HG02642 (cell line): Measurements from ENCODE around the gene FBH1.
"Not testable (repeated sequence)": the region's sequence is repeated elsewhere in the genome, so short reads cannot be mapped to it uniquely, and the experiment has no call there.

Experiments used
- ATAC-seq: cut with Tn5 transposase; IDR thresholded peaks from one replicate; pipeline ENCODE4 v1.9.1; 2021; ENCODE audit warnings: mild to moderate bottlenecking; ENCODE audit not compliant: unreplicated experiment, poor library complexity

Gene FBH1

DNA sequence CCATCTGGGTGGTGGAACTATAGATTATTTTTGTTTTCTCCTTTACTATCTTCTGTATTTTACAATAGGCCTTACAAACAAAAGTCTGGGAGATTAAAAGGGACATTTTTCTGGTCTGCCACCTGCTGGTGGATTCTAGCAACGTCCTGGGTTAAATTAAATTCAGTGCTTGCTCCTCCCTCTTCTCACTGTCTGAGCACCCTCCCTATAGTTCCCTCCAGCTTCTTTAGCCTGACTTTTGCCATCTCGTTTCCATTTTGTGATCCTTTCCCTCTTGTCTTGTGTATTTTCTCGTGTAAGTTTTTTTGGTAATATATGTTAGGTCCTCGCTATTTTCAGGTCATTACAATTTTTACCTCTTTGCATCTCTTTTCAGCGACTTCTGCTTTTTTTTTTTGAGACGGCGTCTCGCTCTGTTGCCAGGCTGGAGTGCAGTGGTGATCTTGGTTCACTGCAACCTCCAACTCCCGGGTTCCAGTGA is 16.5 kb upstream of the FBH1 start:
- peak; percentile 46 for ATAC-seq

DNA sequence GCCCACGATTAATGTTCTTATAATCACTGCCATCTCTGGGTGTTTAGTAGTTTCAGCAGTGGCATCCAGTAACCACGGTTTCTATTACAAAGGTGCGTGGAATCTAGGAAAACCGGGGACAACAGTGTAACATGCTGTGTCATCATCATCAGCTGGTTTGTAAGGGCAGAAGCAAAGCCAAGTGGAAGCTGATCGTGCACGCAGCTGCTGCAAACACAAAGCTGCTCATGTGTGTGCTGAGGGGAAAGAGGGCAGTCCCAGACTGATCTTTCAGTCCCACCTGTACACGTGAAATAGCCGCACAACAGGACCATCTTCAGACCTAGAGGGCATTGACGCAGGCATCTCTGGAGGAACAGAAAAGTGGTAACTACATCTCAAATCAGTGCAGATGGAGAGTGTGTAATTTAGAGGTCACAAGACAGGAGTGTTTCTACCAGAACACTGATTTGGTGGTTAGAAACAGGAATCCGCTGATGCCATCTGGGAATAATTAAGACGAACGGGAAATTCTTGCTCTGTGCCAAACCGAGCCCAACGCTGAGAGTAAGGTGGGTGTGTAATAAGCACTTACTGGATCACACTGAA is 13.8 kb upstream of the FBH1 start:
- ATAC-seq: no peak

DNA sequence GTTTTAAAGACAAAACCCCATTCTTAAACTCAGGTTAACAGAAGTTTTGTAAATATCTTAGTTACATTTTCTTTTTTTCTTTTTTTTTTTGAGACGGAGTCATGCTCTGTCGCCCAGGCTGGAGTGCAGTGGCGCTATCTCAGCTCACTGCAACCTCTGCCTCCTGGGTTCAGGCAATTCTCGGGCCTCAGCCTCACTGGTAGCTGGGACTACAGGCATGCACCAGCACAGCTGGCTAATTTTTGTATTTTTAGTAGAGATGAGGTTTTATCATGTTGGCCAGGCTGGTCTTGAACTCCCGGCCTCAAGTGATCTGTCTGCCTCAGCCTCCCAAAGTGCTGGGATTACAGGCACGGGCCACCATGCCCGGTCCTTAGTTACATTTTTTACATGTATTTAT is 13.0 kb upstream of the FBH1 start:
- ATAC-seq: not testable (repeated sequence)

DNA sequence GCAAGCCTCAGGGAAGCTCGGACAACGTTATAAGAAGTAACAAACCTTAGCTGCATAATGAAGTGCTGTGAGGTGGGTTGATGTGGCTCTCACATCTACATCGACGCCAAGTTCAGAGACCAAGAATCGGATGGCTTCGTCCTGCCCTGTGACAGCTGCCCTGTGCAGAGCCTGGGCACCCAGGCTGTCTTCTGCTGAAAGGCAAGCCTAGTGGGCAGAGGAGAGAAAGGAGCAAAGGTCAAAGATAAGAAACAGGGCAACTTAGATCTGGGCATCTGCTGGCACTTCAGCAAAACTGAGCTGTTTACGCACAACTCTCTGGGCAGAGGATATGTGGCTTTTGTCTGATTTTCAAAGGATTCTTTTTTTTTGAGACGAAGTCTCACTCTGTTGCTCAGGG is 7.1 kb upstream of the FBH1 start:
- ATAC-seq: no peak

DNA sequence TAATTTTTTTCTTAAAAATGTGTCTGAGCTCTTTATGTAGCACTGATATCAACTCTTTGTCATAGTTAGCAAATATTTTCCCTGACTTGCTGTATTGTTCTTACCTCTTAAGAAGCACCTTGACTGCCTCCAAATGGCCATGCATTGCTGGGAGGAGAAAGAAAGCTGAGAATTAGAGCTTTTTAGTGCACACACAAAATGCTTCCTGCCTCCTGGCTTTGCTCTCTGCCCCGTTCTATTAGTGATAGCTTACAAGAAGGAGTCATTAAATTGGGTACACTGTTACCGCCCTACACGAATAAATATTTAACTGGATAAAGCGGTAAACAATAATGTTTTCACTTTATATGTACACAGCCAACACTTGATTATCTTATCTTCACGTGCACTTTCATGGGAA is 4.4 kb upstream of the FBH1 start:
- ATAC-seq: no peak

DNA sequence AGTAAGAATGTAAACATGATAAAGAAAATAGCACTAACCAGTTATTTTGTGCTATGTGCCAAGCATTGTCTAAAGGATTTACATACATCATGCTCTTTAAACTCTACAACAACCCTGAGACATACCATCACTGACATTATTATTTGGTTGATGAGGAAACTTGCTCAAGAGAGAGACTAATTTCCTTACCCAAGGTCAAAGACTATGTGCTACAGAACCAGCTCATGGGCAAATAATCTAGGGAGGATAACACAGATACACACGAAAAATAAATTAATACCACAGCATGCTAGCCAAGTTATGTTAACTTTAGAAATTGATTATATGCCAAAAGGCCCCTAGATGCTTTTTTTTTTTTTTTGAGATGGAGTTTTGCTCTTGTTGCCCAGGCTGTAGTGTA is 3.0 kb upstream of the FBH1 start:
- no peak for ATAC-seq

DNA sequence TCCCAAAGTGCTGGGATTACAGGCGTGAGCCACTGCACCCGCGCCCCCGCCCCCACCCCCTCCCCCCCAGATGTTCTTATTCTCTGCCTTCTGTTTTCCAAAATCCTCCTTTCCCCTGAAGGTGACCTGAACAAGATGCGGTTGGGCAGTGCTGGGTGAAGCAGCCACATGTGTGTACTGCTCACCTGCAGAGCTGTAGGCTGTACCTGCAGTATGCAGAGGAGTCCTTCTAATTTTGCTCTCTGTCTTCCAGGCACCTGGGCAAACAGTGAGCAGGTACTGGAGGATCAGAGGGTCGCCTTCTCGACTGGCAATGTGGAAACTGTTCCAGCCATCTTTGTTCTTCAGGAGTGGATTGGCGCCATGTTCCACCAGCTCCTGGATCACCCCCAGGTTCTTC is 2.4 kb upstream of the FBH1 start:
- ATAC-seq: no peak

DNA sequence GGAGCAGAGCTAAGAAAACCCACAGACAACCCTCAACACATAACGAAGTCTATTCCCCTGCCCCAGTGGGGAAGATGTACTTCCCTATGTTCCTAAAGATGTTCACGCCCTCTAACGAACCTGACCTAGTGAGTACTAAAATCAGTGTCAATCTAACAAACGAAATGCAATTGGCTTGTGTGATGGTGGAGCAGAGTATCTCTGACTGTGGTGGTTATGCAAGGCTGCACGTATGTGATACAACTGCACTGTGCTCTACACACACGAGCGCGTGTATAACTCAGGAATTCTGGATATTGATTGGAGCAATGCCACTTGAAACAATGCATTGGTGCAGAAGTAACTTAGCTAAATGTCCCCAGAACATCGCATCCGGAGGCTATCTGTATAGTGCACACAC is 1.7 kb upstream of the FBH1 start:
- ATAC-seq: no peak

DNA sequence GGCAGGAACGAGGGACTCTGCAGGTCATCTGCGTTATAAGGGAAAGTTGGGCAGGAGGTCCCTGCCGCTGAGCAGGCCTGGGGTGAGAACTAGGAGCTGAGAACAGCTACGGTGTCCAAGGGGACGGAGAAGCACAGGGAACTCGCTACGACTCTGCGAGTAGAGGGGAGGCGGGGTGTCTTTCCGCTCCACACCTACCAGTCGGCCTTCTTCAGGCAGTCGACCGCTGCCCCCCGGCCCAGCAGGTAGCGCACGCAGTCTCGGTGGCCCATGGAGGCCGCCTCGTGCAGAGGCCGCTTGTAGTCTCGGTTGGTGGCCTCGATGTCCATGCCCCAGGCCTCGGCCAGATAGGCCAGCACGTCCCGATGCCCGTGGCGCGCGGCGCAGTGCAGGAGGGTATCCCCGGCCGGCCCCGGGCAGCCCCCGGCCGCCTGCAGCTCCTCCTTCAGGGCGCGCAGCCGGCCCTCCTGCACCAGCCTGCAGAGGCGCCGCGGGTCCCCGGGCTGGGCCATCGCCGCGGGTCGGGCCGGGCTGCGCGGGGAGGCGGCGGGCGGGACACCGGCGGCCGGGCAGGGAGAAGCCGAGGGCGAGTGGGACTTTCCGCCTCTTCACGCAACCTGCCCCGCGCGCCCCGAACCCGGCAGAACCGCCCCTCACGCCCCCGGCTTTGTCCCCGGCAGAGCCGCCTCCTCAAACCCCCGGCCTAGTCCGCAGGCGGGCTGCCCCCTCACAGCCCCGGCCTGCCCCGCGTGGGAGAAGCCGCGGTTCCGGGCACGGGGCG is 1.0 kb upstream of the FBH1 start:
- peak; percentile 30 for ATAC-seq

DNA sequence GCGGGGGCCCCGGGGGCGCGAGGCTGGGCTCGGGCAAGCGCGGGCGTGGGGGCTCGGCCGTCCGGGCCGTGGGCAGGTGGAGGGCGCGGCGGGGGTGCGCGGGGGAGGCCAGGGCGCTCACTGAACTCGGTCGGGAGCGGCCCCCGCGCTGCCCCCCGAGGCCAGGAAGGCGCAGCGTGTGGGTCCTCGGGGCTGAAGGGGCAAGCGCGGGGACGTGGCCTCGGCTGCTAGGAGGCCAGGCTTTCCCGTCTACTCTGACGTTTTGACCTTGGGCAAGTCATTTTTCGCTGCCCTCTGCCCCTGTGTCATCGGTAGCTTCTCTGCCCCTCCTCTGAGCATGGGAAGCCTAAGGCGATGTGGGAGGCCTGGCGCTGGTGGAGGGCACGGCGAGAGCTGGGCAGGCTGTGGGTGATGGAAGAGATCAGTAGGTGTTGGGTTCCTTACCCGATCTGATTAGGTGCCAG is 441 bp downstream of the FBH1 start:
- peak; percentile 3 for ATAC-seq

DNA sequence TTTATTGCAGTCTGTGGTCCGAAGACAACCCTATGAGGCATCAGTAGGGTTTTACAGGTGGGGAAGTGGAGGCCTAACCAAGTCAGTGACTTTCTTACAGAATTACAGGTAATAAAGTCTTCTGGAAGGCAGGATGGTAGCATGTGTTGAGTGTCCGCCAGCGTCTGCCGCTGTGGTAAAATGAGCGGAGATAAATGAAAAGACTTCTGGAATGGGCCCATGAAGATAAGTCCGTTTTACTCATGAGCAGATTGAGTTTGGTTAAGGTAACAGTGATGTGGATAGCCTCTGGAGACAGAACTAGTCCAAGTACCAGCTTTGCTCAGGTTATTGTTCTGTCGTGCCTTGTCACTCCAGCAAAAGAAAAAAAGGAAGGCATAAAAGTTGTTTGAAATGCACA is 966 bp downstream of the FBH1 start:
- ATAC-seq: no peak

DNA sequence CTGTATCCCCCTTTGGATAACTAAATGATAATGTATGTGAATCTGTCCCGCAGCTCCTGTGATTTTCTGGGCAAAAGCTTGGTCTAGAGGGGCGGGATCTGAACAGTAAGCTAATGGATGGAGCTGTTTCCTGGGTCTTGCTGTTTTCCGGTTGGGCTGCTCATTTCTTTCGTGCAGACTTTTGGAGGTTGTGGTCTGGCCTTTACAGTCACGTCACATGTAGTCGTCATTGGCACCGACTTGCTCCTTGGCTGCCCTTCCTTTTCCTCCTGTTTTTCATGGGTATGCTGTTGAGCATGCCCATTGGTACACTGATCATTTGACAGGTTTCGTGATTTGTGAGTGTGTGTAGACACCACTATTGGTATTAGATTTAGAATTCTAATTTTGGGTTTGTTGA is 2.0 kb downstream of the FBH1 start:
- ATAC-seq: no peak

DNA sequence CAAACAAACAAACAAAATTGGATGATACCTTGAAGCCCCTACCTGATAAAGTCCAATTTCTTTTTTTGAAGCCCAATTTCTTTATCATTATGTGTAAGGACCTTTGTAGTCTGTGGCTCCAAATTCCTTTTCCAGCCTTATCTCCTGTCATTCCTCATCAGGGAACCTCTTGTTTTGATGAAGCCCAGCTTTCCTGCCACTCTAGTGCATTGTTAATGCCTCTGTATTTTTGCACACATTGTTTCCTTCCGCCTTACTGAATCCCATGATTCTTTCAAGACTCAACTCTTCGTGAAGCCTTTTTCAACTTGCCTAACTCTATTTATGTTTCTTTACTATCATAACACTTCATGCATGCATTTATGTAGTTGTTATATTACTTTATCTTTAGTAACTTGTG is 3.3 kb downstream of the FBH1 start:
- no peak for ATAC-seq

DNA sequence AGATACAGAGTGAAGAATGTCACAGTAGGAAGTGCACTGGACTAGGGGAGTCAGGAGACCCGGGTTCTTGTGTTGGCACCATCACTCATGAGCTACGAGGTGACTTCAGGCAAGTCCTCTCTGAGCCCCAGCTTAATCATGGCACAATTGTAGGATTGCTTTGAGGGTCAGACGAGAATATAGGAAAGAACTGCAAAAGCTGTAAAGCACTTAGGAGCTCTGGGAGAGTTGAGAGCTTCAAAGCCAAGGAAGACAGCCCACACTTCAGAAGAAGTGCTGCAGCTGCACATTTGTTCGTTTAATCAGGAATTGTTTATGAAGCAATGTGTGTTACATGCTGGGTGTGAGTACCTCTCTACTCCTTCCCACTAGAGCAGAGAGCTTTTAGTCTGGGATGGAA is 4.4 kb downstream of the FBH1 start:
- no peak for ATAC-seq

DNA sequence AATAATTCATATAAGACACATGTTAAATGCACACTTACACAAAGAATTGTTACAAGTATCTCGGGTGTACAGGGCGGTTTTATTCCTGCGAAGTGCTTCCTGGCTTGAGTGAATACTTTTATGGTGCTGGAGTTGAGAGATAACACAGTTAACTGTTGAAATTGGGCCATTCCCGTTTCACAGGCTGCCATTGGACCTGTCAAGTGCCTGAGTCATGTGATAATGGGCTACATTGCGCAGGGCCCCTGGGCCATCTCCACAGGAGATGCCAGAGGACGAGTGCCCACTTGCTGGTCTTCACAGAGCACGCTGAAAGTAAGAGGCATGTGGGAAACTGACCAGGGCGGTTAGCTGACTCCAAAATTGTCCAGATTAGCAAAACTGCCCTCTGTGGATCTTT is 4.8 kb downstream of the FBH1 start:
- no peak for ATAC-seq

DNA sequence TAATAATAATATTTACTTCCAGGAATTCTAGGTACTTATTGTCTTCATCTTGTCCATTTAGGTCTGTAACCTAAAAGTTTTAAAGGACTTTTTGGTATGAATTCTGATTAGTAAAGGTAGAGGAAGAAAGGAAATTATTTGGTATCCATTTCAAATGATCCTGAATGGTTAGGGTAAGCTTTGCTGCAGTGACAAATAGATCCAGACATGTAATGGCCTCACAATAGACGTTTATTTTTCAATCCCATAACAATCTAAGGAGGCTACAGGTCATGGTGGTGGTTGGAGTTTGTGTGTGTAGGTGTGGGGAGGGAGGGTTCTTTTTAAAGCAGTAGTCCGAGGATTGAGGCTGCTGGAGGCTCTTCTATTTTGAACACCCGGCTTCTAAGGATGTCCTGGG is 5.3 kb downstream of the FBH1 start:
- ATAC-seq: no peak

DNA sequence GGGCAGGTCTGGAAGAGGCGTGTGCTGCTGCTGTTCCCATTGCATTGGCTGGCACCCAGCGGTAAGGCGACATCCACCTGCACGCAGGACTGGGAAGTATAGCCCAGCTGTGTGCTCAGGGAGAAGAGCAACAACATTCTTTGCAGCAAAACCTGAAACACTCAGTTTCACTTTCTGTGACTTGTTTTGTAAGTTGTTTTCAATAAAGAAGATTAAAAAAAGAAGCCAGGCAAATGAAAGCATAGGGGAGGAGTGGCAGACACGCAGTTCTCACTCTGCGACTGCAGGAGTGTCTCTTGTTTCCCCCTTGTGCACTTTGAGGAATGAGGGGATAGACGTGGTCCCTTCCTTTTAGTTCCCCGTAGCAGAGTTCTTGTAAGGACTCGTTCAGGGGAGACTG is 5.8 kb downstream of the FBH1 start:
- ATAC-seq: peak; percentile 75

DNA sequence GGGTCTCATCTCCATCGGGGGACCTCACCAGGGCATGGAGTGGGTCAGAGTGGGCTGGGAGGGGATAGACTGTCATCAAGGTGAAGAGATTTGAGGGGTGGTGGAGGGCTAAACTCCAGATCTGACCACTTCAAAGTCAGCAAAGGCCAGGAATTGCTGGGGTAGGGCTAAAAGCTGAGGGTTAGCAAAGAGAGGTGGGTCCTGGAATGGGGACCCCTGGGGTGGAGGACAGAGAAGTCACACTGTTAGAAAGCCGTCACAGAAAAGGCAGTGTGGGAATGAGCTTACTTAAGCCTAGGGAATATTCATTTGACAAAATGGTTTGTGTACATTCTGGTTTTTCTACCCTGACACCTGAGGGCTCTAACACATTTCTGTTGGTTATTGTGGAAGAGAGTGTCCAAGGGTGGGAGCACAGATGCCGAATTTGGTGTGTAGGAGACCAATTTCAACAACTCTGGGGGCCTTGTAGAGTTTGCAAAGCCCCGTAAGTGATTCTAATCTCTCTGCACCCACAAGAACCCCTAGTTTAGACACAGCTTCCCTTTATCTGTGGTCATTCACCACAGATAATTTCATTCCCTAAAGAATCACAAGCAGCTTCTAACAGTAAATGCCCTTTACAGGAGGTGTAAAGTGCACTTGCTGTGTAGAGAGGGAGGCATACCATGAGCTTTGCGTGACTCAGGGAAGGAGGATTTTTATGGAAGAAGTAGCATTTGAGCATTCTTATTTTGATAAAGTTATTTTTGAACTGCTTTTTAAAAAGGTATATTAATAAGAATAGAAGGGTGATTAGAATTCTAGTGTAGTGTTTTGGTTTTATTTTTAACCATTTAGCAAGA is 6.4 kb downstream of the FBH1 start:
- ATAC-seq: peak; percentile 18

DNA sequence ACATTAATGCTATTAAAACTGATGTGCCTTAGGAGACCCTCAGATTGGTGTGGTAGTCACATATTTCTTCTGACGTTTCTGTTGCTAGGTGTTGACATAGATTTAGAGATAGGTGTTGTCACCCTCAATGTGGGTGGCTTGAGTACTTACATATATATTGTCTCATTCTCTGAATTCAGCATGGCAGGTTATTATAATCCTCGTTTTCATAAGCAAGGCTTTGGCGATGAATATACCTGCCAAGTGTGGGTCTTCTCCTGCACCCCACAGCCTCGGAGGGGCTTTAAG is 7.0 kb downstream of the FBH1 start:
- no peak for ATAC-seq

DNA sequence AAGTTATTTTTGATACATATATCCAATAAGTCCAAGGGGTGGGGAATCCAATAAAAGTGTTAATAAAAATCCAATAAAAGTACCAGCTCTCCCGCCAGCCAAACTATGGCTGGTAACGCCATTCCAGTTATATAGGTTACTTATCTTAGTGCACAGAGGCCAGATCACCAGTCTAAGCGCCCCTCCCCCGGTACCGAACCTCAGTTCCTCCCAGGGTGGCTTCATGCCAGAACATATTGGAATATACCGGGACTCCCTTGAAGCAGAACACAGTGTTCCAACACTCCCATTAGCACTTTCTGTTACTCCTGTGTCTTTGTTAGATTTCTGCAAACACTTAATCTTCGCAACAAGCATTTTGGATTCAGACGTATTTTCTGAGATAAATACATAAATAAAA is 7.5 kb downstream of the FBH1 start:
- no peak for ATAC-seq

DNA sequence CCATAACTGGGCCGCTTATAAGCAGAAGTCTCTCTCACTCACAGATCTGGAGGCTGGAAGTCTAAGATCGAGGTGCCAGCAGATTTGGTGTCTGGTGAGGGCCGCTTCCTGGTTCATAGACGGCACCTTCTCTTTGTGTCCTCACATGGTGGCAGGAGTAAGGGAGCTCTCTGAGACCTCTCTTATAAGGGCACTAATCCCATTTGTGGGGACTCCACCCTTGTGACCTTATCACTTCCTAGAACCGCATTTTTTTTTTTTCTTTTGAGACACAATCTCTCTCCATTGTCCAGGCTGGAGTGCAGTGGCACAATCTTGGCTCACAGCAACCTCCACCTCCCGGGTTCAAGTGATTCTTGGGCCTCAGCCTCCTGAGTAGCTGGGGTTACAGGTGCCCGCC is 8.1 kb downstream of the FBH1 start:
- ATAC-seq: no peak
